ENCODE measurements around the gene SH3GL2.

Gene SH3GL2

GRCh38 chr9:17694336-17694735 lies 115.5 kb downstream of the SH3GL2 start:
- no peak for TF ChIP-seq CTCF (conservative IDR thresholded peaks at IDR 0.05)
- no peak overlapping the region for H3K27ac ChIP-seq

- no peak overlapping the region for H3K27ac ChIP-seq
- no peak for TF ChIP-seq CTCF (conservative IDR thresholded peaks at IDR 0.05)
Measured at GRCh38 chr9:17695482-17695881, 116.6 kb downstream of the SH3GL2 start.

GRCh38 chr9:17699615-17700330 lies 120.9 kb downstream of the SH3GL2 start:
- H3K27ac ChIP-seq = no peak overlapping the region
- no peak for TF ChIP-seq CTCF (conservative IDR thresholded peaks at IDR 0.05)

GRCh38 chr9:17706347-17706746 lies 127.5 kb downstream of the SH3GL2 start:
- no peak for TF ChIP-seq CTCF (conservative IDR thresholded peaks at IDR 0.05)
- no peak overlapping the region for H3K27ac ChIP-seq

GRCh38 chr9:17719053-17719452 lies 140.2 kb downstream of the SH3GL2 start:
- TF ChIP-seq CTCF (conservative IDR thresholded peaks at IDR 0.05) = no peak
- no peak overlapping the region for H3K27ac ChIP-seq

- no peak overlapping the region for H3K27ac ChIP-seq
- TF ChIP-seq CTCF (conservative IDR thresholded peaks at IDR 0.05) = no peak
Measured at GRCh38 chr9:17721954-17722353, 143.1 kb downstream of the SH3GL2 start.

GRCh38 chr9:17723656-17724055 lies 144.8 kb downstream of the SH3GL2 start:
- H3K27ac ChIP-seq = no peak overlapping the region
- no peak for TF ChIP-seq CTCF (conservative IDR thresholded peaks at IDR 0.05)
